HepG2 (cell line): ENCODE results near the gene GNG12. TPM values are rescaled to one million over a fixed set of nuclear protein-coding genes. Genes with fewer than 3 reads are reported as not detected.

ENCODE experiments used
- ATAC-seq: fragments of 200-7000 bp; cut with Tn5 transposase; 3 replicates; pipeline ENCODE4 v1.9.1; 2020; ENCODE audit warnings: mild to moderate bottlenecking, moderate library complexity
- BruUV-seq: library from RNA; stranded (reverse); fragments of 400-500 nt; replicated peaks from 2 replicates; lab custom pipeline; 2021; lab: Mats Ljungman, UMichigan
- CTCF ChIA-PET: fragments of 300-600 bp; formaldehyde crosslinking; extraction: SDS; loops from one replicate; lab custom pipeline; 2021; ENCODE audit warnings: low total read pairs, inconsistent platforms, low intra/inter-chr PET ratio; lab: Yijun Ruan, JAX
- POLR2A ChIA-PET: fragments of 350-600 bp; sonication (Branson Sonifier 250); formaldehyde crosslinking; loops from one replicate; lab custom pipeline; 2020; ENCODE audit warnings: antibody characterized with exemption, inconsistent platforms; lab: Yijun Ruan, JAX
- DNase-seq: peaks from one replicate; pipeline ENCODE4 v3.0.0-alpha.2; 2015; ENCODE audit warnings: low spot score
- FAIRE-seq: peaks from 3 replicates; lab custom pipeline; 2011; peaks lifted over from hg19 to GRCh38; lab: Jason Lieb, UNC
- H2AFZ ChIP-seq: one replicate; pipeline ENCODE4 v1.6.1; 2011; ENCODE audit warnings: low read length, inconsistent platforms
- H3K27ac ChIP-seq: fragments of 300-600 bp; 3 replicates; pipeline ENCODE4 v1.8.0; 2011; ENCODE audit warnings: mixed run types, mild to moderate bottlenecking, mixed read lengths, low read length, inconsistent platforms; ENCODE audit not compliant: insufficient read depth; ENCODE audit errors: extremely low read length
- H3K27me3 ChIP-seq, 2 experiments: fragments of 200-600 bp in 1 of 2; 2 replicates in 1 of 2; 3 replicates in 1 of 2; pipeline versions ENCODE4 v1.6.0 to v1.8.0; 2011; ENCODE audit warnings: low read length in 2 of 2, mild to moderate bottlenecking in 2 of 2, moderate library complexity in 2 of 2, inconsistent platforms in 1 of 2; ENCODE audit not compliant: insufficient read depth in 2 of 2, control insufficient read depth in 1 of 2
- H3K36me3 ChIP-seq, 2 experiments: fragments of 200-600 bp in 1 of 2; replicated peaks in 1 of 2; 2 replicates in 1 of 2; 3 replicates in 1 of 2; pipeline versions ENCODE4 v1.5.1 to v1.8.0; 2011; ENCODE audit warnings: low read length in 2 of 2, inconsistent platforms in 1 of 2; ENCODE audit not compliant: insufficient read depth in 2 of 2, control insufficient read depth in 1 of 2
- H3K4me1 ChIP-seq: 2 replicates; pipeline ENCODE4 v1.5.1; 2012; ENCODE audit warnings: low read length, inconsistent platforms; ENCODE audit not compliant: insufficient read depth
- H3K4me2 ChIP-seq: 2 replicates; pipeline ENCODE4 v1.6.0; 2011; ENCODE audit warnings: low read depth, low read length, inconsistent platforms
- H3K4me3 ChIP-seq, 3 experiments: fragments of 200-600 bp in 1 of 3; sonication (generic), shearing (Covaris generic) in 1 of 3; replicated peaks in 1 of 3; 2 replicates each; pipeline ENCODE4 v1.5.1; 2011 to 2016; ENCODE audit warnings: low read length in 3 of 3, inconsistent platforms in 2 of 3, low read depth in 2 of 3, mild to moderate bottlenecking in 2 of 3, control low read depth in 1 of 3, mixed read lengths in 1 of 3; ENCODE audit not compliant: insufficient read depth in 1 of 3
- H3K79me2 ChIP-seq: one replicate; pipeline ENCODE4 v1.6.1; 2011; ENCODE audit warnings: low read length, inconsistent platforms; ENCODE audit not compliant: insufficient read depth
- H3K9ac ChIP-seq: 2 replicates; pipeline ENCODE4 v1.6.0; 2011; ENCODE audit warnings: mild to moderate bottlenecking, low read depth, low read length, inconsistent platforms; ENCODE audit not compliant: insufficient read depth
- H3K9me3 ChIP-seq: 2 replicates; pipeline ENCODE4 v1.5.1; 2012; ENCODE audit warnings: mild to moderate bottlenecking, low read length
- H4K20me1 ChIP-seq: 2 replicates; pipeline ENCODE4 v1.6.0; 2011; ENCODE audit warnings: inconsistent platforms, mild to moderate bottlenecking, low read length, moderate library complexity; ENCODE audit not compliant: insufficient read depth
- ADNP ChIP-seq: sonication (generic); formaldehyde crosslinking; IDR thresholded peaks from 2 replicates; pipeline ENCODE4 v1.4.0; 2020; ENCODE audit warnings: missing genetic modification reagents
- CREBL2 ChIP-seq: sonication (generic); formaldehyde crosslinking; IDR thresholded peaks from 2 replicates; pipeline ENCODE4 v1.8.1; 2023; ENCODE audit warnings: missing genetic modification reagents, mild to moderate bottlenecking, borderline replicate concordance
- IRX3 ChIP-seq: sonication (generic); formaldehyde crosslinking; IDR thresholded peaks from 2 replicates; pipeline ENCODE4 v1.8.1; 2023; ENCODE audit warnings: mild to moderate bottlenecking, low read depth, missing genetic modification reagents, borderline replicate concordance
- JDP2 ChIP-seq: sonication (generic); formaldehyde crosslinking; IDR thresholded peaks from 2 replicates; pipeline ENCODE4 v1.8.1; 2022; ENCODE audit warnings: missing genetic modification reagents, borderline replicate concordance
- NR3C1 ChIP-seq: sonication (generic); formaldehyde crosslinking; IDR thresholded peaks from 2 replicates; pipeline ENCODE4 v1.4.0; 2020; ENCODE audit warnings: missing genetic modification reagents
- PITX1 ChIP-seq: sonication (generic); formaldehyde crosslinking; IDR thresholded peaks from 2 replicates; pipeline ENCODE4 v1.5.1; 2020; ENCODE audit warnings: mild to moderate bottlenecking, missing genetic modification reagents
- POLR2A ChIP-seq, 2 experiments: IDR thresholded peaks; 2 replicates each; pipeline ENCODE4 v1.6.1; 2011; ENCODE audit warnings: low read depth in 2 of 2, low read length in 2 of 2, mild to moderate bottlenecking in 1 of 2, moderate library complexity in 1 of 2; ENCODE audit not compliant: insufficient read depth in 1 of 2
- SKIL ChIP-seq: sonication (generic); formaldehyde crosslinking; IDR thresholded peaks from 2 replicates; pipeline ENCODE4 v1.8.0; 2022; ENCODE audit warnings: missing genetic modification reagents, mild to moderate bottlenecking, moderate library complexity, borderline replicate concordance
- SRSF9 ChIP-seq: fragments of 200-400 bp; formaldehyde crosslinking; IDR thresholded peaks from 2 replicates; pipeline ENCODE4 v1.6.1; 2018; ENCODE audit warnings: borderline replicate concordance, mild to moderate bottlenecking, low read depth, low read length; ENCODE audit not compliant: insufficient read depth, poor library complexity, severe bottlenecking
- TCF7L2 ChIP-seq: IDR thresholded peaks from 2 replicates; pipeline ENCODE4 v1.6.1; 2011; ENCODE audit warnings: mild to moderate bottlenecking, low read depth, low read length, moderate library complexity
- ZNF317 ChIP-seq: sonication (generic); formaldehyde crosslinking; IDR thresholded peaks from 2 replicates; pipeline ENCODE4 v1.5.0; 2020; ENCODE audit warnings: mild to moderate bottlenecking, missing genetic modification reagents
- ZNF33B ChIP-seq: sonication (generic); formaldehyde crosslinking; IDR thresholded peaks from 2 replicates; pipeline ENCODE4 v1.5.1; 2020; ENCODE audit warnings: mild to moderate bottlenecking, missing genetic modification reagents
- WGBS: methylation state at CpG from one replicate; pipeline ENCODE4 v1.1.6; 2017; ENCODE audit warnings: low lambda C conversion rate; 5-methylcytosine and 5-hydroxymethylcytosine counted together
- in situ Hi-C: cut with HindIII; loops from 2 replicates; pipeline ENCODE4 v1.10.0; 2017; ENCODE audit warnings: low pct_unique_long_range_greater_than_20kb; ENCODE audit not compliant: extremely low pct_ligation_motif_present
- intact Hi-C: fragments of 100-400 bp; cut with micrococcal nuclease; formaldehyde crosslinking; loops from one replicate; pipeline ENCODE4 v1.10.0; 2022; ENCODE audit not compliant: unreplicated experiment
- polyA plus RNA-seq, 8 experiments: library from polyadenylated mRNA; depleted of rRNA in 3 of 8; stranded (reverse) in 7 of 8; unstranded in 1 of 8; fragments of >200 nt; fragmentation: Illumina TruSeq in 4 of 8; extraction: Trizol in 4 of 8; gene quantifications; 2 replicates each; pipeline versions ENCODE4 v1.2.1 to v1.2.3, GENCODE V29; 2011 to 2016; ENCODE audit warnings: low read depth in 4 of 8, missing spikeins in 1 of 8, mixed read lengths in 1 of 8; ENCODE audit not compliant: insufficient read depth in 1 of 8
- total RNA-seq, 5 experiments: library from RNA; depleted of rRNA; stranded (reverse); fragments of >200 nt; fragmentation: Illumina TruSeq; extraction: Trizol; gene quantifications; 2 replicates each; pipeline ENCODE4 v1.2.3, GENCODE V29; 2016; ENCODE audit warnings: low read depth in 1 of 5

The GNG12 gene
- total and polyA plus RNA-seq, 2 of the 13 experiments (the other 11 are each of a cell fraction or from before 2014, with no cell fraction given) = 0.11 TPM

GRCh38 chr1:67862685-67863084 lies 29.4 kb upstream of the GNG12 start (continued):
- TF ChIP-seq NR3C1 (CRISPR knock-in tag) = no peak

GRCh38 chr1:67861856-67862516 lies 28.7 kb upstream of the GNG12 start:
- Histone ChIP-seq H3K9me3 (no peaks in the 10 kb centered on the region), H3K4me2 (no peak overlapping the region), H4K20me1 (no peaks in the 10 kb centered on the region), H3K36me3 (no peaks in the 10 kb centered on the region), H3K4me3 (no peak overlapping the region), H3K9ac (no peak overlapping the region), H3K27ac (no peak overlapping the region), H3K27me3 (peaks cover 0 to 1% of the 10 kb centered on the region in 2 experiments; a peak in 1 of 5 replicates), H2AFZ (no peak overlapping the region), H3K4me1 (no peaks in the 10 kb centered on the region), H3K79me2 (no peaks in the 10 kb centered on the region)
- intact Hi-C loops (no loop called here), in situ Hi-C loops (no loop called here)
- 0% methylated on average over 1 of the region's 1 CpG for WGBS
- ATAC-seq (no peak), FAIRE-seq (no peak), DNase-seq (no peak)
- ChIA-PET CTCF (no interaction called here), POLR2A (no interaction called here)
- TF ChIP-seq ADNP (CRISPR knock-in tag) = no peak
- no peak for TF ChIP-seq CREBL2 (CRISPR knock-in tag)
- no peak for TF ChIP-seq JDP2 (CRISPR knock-in tag)
- no peak for TF ChIP-seq ZNF317
- TF ChIP-seq POLR2A (IDR thresholded peaks at IDR 0.05; ENCODE audit: insufficient read depth in 1 of 2, low read depth in 2 of 2, low read length in 2 of 2) = no peak
- TF ChIP-seq SRSF9 = no peak
- BruUV-seq = no TSS peak

GRCh38 chr1:67860776-67861175 lies 27.5 kb upstream of the GNG12 start:
- Histone ChIP-seq H3K27me3 (peaks cover 0 to 1% of the 10 kb centered on the region in 2 experiments; a peak in 2 of 5 replicates), H2AFZ (no peak overlapping the region), H3K9ac (no peak overlapping the region), H3K27ac (no peak overlapping the region), H3K4me3 (no peak overlapping the region), H3K9me3 (no peaks in the 10 kb centered on the region), H3K4me1 (no peaks in the 10 kb centered on the region), H3K4me2 (no peak overlapping the region), H3K36me3 (no peaks in the 10 kb centered on the region), H4K20me1 (no peaks in the 10 kb centered on the region), H3K79me2 (no peaks in the 10 kb centered on the region)
- ATAC-seq (no peak), DNase-seq (no peak), FAIRE-seq (no peak)
- WGBS = 17% methylated on average over 2 of the region's 2 CpGs
- CTCF ChIA-PET = no interaction called here
- no TSS peak for BruUV-seq
- intact Hi-C loops = no loop called here
- POLR2A ChIA-PET = no interaction called here
- in situ Hi-C loops = no loop called here
- TF ChIP-seq SKIL (CRISPR knock-in tag) = no peak
- TF ChIP-seq TCF7L2 = no peak
- no peak for TF ChIP-seq PITX1
- TF ChIP-seq IRX3 (CRISPR knock-in tag) = no peak
- TF ChIP-seq ZNF33B (CRISPR knock-in tag) = no peak
